Eye (tissue), 1 donor: ENCODE data around the gene CLRN2.
"Not testable (repeated sequence)": the region's sequence is repeated elsewhere in the genome, so short reads cannot be mapped to it uniquely, and the experiment has no call there.

ENCODE experiments used
- DNase-seq: peaks from one replicate; pipeline ENCODE4 v3.0.0-alpha.2; 2015

Gene CLRN2

GRCh38 chr4:17546222-17546621 lies 31.3 kb downstream of the CLRN2 start:
- DNase-seq: no peak

- no peak for DNase-seq
Measured at GRCh38 chr4:17546678-17547077, 31.7 kb downstream of the CLRN2 start.

- no peak for DNase-seq
Measured at GRCh38 chr4:17550549-17550948, 35.6 kb downstream of the CLRN2 start.

- DNase-seq: peak; percentile 54
Measured at GRCh38 chr4:17552427-17552826, 37.5 kb downstream of the CLRN2 start.

GRCh38 chr4:17554568-17554967 lies 39.6 kb downstream of the CLRN2 start:
- no peak for DNase-seq

- DNase-seq: no peak
Measured at GRCh38 chr4:17556498-17556897, 41.5 kb downstream of the CLRN2 start.

GRCh38 chr4:17557880-17558279 lies 42.9 kb downstream of the CLRN2 start:
- no peak for DNase-seq

- no peak for DNase-seq
Measured at GRCh38 chr4:17558941-17559708, 44.2 kb downstream of the CLRN2 start.

- DNase-seq: no peak
Measured at GRCh38 chr4:17559709-17560048, 44.7 kb downstream of the CLRN2 start.

GRCh38 chr4:17560065-17560673 lies 45.2 kb downstream of the CLRN2 start:
- no peak for DNase-seq

GRCh38 chr4:17561195-17561909 lies 46.4 kb downstream of the CLRN2 start:
- DNase-seq: peak; percentile 19

GRCh38 chr4:17562157-17562556 lies 47.2 kb downstream of the CLRN2 start:
- DNase-seq: no peak

- no peak for DNase-seq
Measured at GRCh38 chr4:17565846-17566245, 50.9 kb downstream of the CLRN2 start.

- no peak for DNase-seq
Measured at GRCh38 chr4:17567271-17567670, 52.3 kb downstream of the CLRN2 start.

- no peak for DNase-seq
Measured at GRCh38 chr4:17574206-17574605, 59.2 kb downstream of the CLRN2 start.

GRCh38 chr4:17575177-17575576 lies 60.2 kb downstream of the CLRN2 start:
- DNase-seq: not testable (repeated sequence)
